IPS-18a (cell line): ENCODE data around the gene USP33.
"Not testable (repeated sequence)": the region's sequence is repeated elsewhere in the genome, so short reads cannot be mapped to it uniquely, and the experiment has no call there.

ENCODE experiments used
- H3K27ac ChIP-seq: one replicate; pipeline ENCODE4 v1.5.1; 2013; ENCODE audit warnings: low read length
- H3K27me3 ChIP-seq: one replicate; pipeline ENCODE4 v1.6.1; 2013; ENCODE audit warnings: mild to moderate bottlenecking, low read length; ENCODE audit not compliant: control insufficient read depth, insufficient read depth
- H3K36me3 ChIP-seq: one replicate; pipeline ENCODE4 v1.6.1; 2013; ENCODE audit warnings: low read depth, low read length; ENCODE audit not compliant: control insufficient read depth
- H3K4me1 ChIP-seq: one replicate; pipeline ENCODE4 v1.6.1; 2013; ENCODE audit warnings: low read depth, low read length; ENCODE audit not compliant: control insufficient read depth
- H3K4me3 ChIP-seq: one replicate; pipeline ENCODE4 v1.5.1; 2013; ENCODE audit warnings: low read length
- H3K9ac ChIP-seq: one replicate; pipeline ENCODE4 v1.6.1; 2013; ENCODE audit warnings: mild to moderate bottlenecking, low read length, moderate library complexity
- H3K9me3 ChIP-seq: one replicate; pipeline ENCODE4 v1.6.1; 2013; ENCODE audit warnings: low read depth, low read length; ENCODE audit not compliant: control insufficient read depth

The USP33 gene

DNA sequence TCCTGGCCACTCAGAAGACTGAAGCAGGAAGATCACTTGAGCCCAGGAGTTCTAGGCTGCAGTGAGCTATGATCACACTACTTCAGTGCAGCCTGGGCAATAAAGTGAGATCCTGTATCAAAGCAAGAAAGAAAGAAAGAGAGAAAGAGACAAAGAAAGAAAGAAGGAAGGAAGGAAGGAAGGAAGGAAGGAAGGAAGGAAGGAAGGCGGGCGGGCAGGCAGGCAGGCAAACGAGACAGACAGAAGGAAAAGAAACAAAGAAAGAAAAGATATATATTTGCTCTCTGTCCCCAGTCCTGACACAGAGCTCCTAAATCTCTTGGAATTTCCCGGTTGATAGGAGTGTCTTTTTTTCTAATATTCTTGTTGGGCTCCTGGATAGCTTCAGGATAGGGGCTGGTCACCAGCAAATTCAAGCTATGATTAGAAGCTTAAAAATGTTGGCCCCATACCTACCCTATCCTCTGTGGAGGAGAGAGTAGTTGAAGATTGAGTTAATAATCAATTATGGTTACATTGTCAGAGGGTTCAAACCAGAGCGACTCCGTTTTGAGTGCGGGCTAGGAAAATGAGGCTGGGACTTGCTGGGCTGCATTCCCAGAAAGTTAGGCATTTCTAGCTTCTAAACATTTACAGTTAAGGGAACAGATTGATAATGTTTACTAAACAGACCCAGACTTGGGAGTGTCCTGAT, 16.5 kb upstream of the USP33 start:
- no peak overlapping the region for H3K27ac ChIP-seq
- H3K36me3 ChIP-seq = no peaks in the 10 kb centered on the region
- H3K4me3 ChIP-seq = no peak overlapping the region
- H3K9me3 ChIP-seq = no peaks in the 10 kb centered on the region
- H3K27me3 ChIP-seq = no peaks in the 10 kb centered on the region
- H3K9ac ChIP-seq = no peak overlapping the region
- peaks cover 4% of the 10 kb centered on the region for H3K4me1 ChIP-seq

DNA sequence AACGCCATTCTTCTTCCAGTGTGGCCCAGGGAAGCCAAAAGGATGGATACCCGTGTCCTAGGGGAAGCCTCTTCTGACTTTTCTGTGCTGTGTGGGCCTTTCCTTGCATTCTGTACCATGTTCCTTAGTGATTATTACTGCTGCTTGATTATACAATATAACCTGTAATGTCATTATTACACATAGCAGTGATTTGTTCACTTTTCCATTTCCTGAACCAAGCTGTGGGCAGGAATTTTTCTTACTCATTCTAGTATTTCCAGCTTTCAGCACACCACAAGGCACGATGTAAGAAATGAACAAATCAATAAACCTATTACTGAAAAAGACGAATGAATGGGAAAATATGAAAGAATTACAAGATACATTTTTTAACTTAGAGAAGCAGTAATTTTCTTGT, 8.4 kb upstream of the USP33 start:
- no peaks in the 10 kb centered on the region for H3K27me3 ChIP-seq
- no peaks in the 10 kb centered on the region for H3K9me3 ChIP-seq
- no peaks in the 10 kb centered on the region for H3K4me1 ChIP-seq
- H3K36me3 ChIP-seq = no peaks in the 10 kb centered on the region
- no peak overlapping the region for H3K27ac ChIP-seq
- no peak overlapping the region for H3K4me3 ChIP-seq
- no peak overlapping the region for H3K9ac ChIP-seq

GRCh38 chr1:77762072-77762476, 2.4 kb upstream of the USP33 start:
- Histone ChIP-seq H3K9ac (no peak overlapping the region), H3K27ac (no peak overlapping the region), H3K4me1 (peaks cover 8% of the 10 kb centered on the region), H3K36me3 (no peaks in the 10 kb centered on the region), H3K9me3 (no peaks in the 10 kb centered on the region), H3K4me3 (no peak overlapping the region), H3K27me3 (no peaks in the 10 kb centered on the region)

DNA sequence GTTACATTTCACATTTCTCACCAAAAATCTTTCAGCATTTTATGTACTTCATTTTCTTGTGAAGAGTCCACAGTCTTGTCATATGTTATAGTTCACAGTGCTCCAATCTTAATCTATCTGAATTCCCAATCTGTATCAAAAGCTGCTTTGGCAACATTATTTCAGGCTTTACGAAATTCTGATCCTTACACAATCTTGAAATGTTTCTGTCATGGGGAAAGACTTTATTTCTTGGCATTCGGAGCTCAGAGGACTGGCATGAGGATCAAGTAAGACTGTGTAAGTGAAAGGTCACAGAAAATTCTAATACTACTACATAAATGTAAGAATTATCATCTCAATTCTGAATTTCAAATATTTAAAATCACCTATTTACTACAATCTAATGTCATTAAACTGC, 2.0 kb downstream of the USP33 start:
- Histone ChIP-seq H3K36me3 (no peaks in the 10 kb centered on the region), H3K27ac (no peak overlapping the region), H3K4me3 (no peak overlapping the region), H3K27me3 (no peaks in the 10 kb centered on the region), H3K9ac (no peak overlapping the region), H3K9me3 (no peaks in the 10 kb centered on the region), H3K4me1 (peaks cover 8% of the 10 kb centered on the region)

DNA sequence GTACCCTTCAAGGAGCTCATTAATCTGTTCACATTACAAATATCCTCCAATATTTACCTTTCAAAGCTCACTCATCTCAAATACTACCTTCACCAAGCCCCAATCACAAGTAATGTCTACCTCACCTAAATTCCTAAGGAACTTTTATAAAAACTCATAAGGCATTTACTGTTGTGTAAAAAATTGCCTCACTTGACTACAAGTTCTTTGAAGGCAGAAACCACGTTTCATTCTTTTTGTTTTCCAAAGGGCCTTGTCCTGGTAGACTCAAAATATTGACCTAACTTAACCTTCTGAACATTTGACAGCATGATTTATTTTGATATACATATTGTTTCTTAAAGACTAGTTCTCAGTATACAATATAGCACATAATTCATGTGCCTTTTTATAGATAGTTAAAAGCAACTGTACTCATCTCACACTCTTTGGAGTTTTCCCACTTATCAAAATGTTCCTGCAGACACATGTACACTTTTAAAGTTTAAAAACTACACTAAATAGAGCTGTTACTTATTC, 2.5 kb downstream of the USP33 start:
- Histone ChIP-seq H3K9ac (no peak overlapping the region), H3K27ac (no peak overlapping the region), H3K4me1 (peaks cover 8% of the 10 kb centered on the region), H3K27me3 (no peaks in the 10 kb centered on the region), H3K36me3 (no peaks in the 10 kb centered on the region), H3K4me3 (no peak overlapping the region), H3K9me3 (no peaks in the 10 kb centered on the region)

DNA sequence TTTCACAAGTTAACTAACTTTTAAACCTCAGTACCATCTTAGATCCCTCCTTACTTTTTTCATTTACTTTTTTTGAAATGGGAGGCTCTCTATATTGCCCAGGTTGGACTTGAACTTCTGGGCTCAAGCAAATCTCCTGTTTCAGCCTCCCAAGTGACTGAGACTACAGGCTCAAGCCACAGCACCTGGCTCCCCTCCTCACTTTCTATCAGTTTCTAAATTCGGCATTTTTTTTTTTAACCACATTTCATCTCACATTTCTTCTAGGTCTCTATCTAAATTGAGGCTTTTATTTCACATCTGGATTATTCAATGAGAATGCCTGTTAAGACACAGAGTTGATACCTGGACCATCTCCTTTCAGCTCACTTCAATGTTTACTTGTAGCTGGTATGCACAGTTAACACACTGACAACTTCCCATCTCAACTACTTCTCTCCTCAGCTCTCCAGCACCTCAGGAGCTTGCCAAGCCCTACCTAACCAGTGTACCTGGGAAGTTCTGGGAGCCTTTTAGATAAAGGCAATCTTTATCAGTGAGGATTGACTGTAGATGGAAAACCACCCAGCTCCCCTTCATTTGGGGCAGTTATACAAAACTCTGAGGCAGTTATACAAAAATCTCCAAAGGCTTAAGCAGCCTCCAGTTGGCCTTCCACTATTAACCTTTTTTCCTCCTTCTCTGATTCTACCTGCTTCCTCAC, 3.4 kb downstream of the USP33 start:
- Histone ChIP-seq H3K9ac (no peak overlapping the region), H3K4me3 (no peak overlapping the region), H3K27ac (no peak overlapping the region), H3K9me3 (no peaks in the 10 kb centered on the region), H3K27me3 (no peaks in the 10 kb centered on the region), H3K4me1 (peaks cover 8% of the 10 kb centered on the region), H3K36me3 (no peaks in the 10 kb centered on the region)

- not testable (repeated sequence) for H3K36me3 ChIP-seq, H3K4me3 ChIP-seq, H3K27ac ChIP-seq, H3K9ac ChIP-seq, H3K27me3 ChIP-seq, H3K9me3 ChIP-seq, H3K4me1 ChIP-seq
Measured at GRCh38 chr1:77749489-77749888, 10.2 kb downstream of the USP33 start.

DNA sequence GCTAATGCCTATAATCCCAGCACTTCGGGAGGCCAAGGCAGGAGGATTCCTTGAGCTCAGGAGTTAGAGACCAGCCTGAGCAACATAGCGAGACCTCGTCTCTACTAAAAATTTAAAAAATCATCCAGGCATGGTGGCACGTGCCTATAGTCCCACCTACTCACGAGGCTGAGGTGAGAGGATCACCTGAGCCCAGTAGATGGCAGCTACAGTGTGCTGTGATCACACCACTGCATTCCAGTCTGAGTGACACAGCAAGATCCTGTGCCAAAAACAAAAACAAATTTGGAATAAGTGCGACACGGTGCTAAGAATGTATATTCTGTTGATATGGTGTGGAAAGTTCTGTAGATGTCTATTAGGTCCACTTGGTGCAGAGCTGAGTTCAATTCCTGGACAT, 15.1 kb downstream of the USP33 start:
- no peaks in the 10 kb centered on the region for H3K4me1 ChIP-seq
- no peak overlapping the region for H3K27ac ChIP-seq
- no peaks in the 10 kb centered on the region for H3K36me3 ChIP-seq
- no peaks in the 10 kb centered on the region for H3K9me3 ChIP-seq
- no peaks in the 10 kb centered on the region for H3K27me3 ChIP-seq
- H3K4me3 ChIP-seq = no peak overlapping the region
- H3K9ac ChIP-seq = no peak overlapping the region

- Histone ChIP-seq H3K36me3 (peaks cover 10% of the 10 kb centered on the region), H3K27ac (no peak overlapping the region), H3K9me3 (no peaks in the 10 kb centered on the region), H3K9ac (no peak overlapping the region), H3K4me1 (no peaks in the 10 kb centered on the region), H3K4me3 (no peak overlapping the region), H3K27me3 (no peaks in the 10 kb centered on the region)
Measured at GRCh38 chr1:77742011-77742555, 17.6 kb downstream of the USP33 start.

GRCh38 chr1:77741316-77741715, 18.3 kb downstream of the USP33 start:
- peaks cover 10% of the 10 kb centered on the region for H3K36me3 ChIP-seq

GRCh38 chr1:77739235-77739634, 20.4 kb downstream of the USP33 start:
- no peak overlapping the region for H3K27ac ChIP-seq
- H3K4me1 ChIP-seq = no peaks in the 10 kb centered on the region
- H3K9ac ChIP-seq = no peak overlapping the region
- no peaks in the 10 kb centered on the region for H3K27me3 ChIP-seq
- H3K36me3 ChIP-seq = peaks cover 15% of the 10 kb centered on the region
- H3K4me3 ChIP-seq = no peak overlapping the region
- no peaks in the 10 kb centered on the region for H3K9me3 ChIP-seq

More at GRCh38 chr1:77741316-77741715, 18.3 kb downstream of the USP33 start:
- no peak overlapping the region for H3K4me3 ChIP-seq
- no peak overlapping the region for H3K27ac ChIP-seq
- no peaks in the 10 kb centered on the region for H3K9me3 ChIP-seq
- H3K27me3 ChIP-seq = no peaks in the 10 kb centered on the region
- H3K9ac ChIP-seq = no peak overlapping the region
- H3K4me1 ChIP-seq = no peaks in the 10 kb centered on the region
